WTC11 (cell line): ENCODE results near the gene ZNF283.

Experiments
- CREB1 ChIP-seq: sonication (generic); formaldehyde crosslinking; IDR thresholded peaks from 2 replicates; pipeline ENCODE4 v1.8.0; 2023; ENCODE audit warnings: mild to moderate bottlenecking, missing genetic modification reagents
- CTCF ChIP-seq: fragments of 200-600 bp; IDR thresholded peaks from 2 replicates; pipeline ENCODE4 v1.8.0; 2022; ENCODE audit warnings: antibody characterized with exemption
- FOXP1 ChIP-seq: sonication (generic); formaldehyde crosslinking; IDR thresholded peaks from 2 replicates; pipeline ENCODE4 v1.8.0; 2022; ENCODE audit warnings: missing genetic modification reagents, mild to moderate bottlenecking, moderate library complexity, borderline replicate concordance
- USF2 ChIP-seq: sonication (generic); formaldehyde crosslinking; IDR thresholded peaks from 2 replicates; pipeline ENCODE4 v1.8.1; 2023; ENCODE audit warnings: mild to moderate bottlenecking, missing genetic modification reagents, moderate library complexity
- ZNF281 ChIP-seq: sonication (generic); formaldehyde crosslinking; IDR thresholded peaks from 2 replicates; pipeline ENCODE4 v1.8.0; 2023; ENCODE audit warnings: mild to moderate bottlenecking, missing genetic modification reagents

DNA sequence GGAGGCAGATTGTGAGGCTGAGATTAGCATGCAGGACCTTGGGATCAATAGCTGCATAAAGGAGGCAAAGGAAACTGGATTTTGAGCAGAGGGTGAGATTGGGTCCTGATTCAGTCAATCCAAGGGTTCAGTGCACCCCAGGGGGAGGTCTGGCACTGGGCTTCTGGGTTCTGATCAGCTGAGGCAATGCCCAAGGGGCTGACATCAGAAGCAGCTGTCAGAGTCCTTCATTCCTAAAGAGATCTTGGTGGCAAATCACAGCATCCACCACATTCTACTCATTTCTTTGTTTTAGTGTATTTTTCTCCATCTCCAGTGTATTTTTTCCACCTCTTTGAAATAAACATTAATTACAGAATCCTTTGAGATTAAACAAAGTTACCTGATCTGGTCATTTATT is 19.5 kb upstream of the ZNF283 start:
- TF ChIP-seq CTCF (no peak), FOXP1 (no peak), CREB1 (CRISPR knock-in tag) (no peak), USF2 (CRISPR knock-in tag) (no peak), ZNF281 (CRISPR knock-in tag) (no peak)
